ENCODE measurements around the gene ZXDC. TPM values are rescaled to one million over a fixed set of nuclear protein-coding genes. Genes with fewer than 3 reads are reported as not detected.

ZXDC gene
- total RNA-seq, 1 donor from 2014 or later: 28.1 TPM

- intact Hi-C loops (cut with micrococcal nuclease): no loop called here
These were observed 17.4 kb upstream of the ZXDC start for GRCh38 chr3:126493051-126493450.

- intact Hi-C loops (cut with micrococcal nuclease): no loop called here
These were observed 15.7 kb upstream of the ZXDC start for GRCh38 chr3:126491221-126492013.

DNA sequence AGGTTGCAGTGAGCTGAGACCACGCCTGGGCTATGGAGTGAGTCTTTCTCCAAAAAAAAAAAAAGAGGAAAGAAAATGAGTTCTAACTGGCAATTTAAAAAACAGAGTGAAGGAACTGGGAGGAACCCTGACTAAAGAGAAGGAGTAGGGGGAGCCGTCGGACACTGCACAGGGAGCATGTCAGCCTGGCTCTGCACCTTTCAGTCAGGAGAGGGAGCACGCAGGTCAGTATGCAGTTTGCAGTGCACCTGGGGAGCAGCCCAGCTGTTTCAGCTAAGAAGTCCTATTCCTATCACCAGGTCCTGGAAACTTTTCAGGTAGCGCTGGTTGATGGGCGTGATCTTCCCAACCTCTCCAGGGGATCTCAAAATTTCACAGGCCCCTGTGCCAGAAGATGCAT is 14.9 kb upstream of the ZXDC start:
- intact Hi-C loops (cut with micrococcal nuclease): no loop called here

DNA sequence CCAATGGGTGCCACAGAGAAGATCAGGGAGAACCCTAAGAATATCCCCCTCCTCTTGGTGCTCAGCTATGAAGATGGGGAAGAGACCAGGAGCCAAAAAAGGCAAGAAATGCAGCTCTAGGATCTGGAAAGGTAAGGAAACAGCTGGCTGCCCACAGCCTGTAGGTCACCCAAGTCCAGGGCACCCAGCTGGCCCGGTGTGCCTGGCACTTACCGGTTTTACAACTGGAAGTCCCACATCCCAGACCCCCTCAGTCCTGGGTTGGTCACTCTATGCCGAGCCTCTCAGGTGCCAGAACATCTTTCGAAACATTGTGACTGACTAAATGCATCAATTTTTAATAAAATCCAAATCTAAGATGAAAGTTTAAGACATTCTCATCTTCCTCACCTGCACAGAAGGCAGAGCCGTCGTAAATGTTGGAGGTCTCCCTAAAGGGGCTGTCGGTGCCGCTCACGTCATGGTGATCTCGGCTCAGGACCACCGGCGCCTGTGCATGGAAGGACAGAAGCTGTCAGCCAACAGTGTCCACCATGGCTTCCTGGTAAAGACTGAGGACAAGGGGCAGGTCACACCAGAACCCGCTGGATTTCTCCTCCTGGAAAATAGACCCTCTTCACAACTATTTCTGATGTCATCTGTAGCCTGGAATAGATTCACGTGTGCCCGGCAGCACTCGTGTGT is 13.3 kb upstream of the ZXDC start:
- intact Hi-C loops (cut with micrococcal nuclease): no loop called here

DNA sequence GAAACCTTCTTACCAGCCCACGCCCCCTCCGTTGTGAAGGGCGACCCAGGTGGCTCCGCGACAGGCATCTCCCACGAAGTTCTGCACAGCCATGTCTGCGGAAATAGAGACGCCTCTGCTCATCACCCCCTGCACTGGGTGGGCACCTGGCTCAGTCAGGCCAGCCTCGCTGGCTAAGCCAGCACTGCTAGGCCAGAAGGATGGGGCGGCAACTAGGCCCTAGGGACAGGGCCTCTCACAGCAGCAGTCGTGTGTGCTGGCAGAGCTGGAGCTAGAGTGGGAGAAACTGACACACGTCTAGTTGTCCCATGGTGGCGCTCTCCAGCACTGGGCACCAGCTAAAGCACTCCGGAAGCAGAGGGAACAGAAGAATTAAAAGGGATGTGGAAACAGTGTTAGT is 12.5 kb upstream of the ZXDC start:
- intact Hi-C loops (cut with micrococcal nuclease): no loop called here

- intact Hi-C loops (cut with micrococcal nuclease): no loop called here
These were observed 11.6 kb upstream of the ZXDC start for GRCh38 chr3:126487151-126487771.

GRCh38 chr3:126486360-126486847 is 10.7 kb upstream of the ZXDC start:
- intact Hi-C loops (cut with micrococcal nuclease): no loop called here

DNA sequence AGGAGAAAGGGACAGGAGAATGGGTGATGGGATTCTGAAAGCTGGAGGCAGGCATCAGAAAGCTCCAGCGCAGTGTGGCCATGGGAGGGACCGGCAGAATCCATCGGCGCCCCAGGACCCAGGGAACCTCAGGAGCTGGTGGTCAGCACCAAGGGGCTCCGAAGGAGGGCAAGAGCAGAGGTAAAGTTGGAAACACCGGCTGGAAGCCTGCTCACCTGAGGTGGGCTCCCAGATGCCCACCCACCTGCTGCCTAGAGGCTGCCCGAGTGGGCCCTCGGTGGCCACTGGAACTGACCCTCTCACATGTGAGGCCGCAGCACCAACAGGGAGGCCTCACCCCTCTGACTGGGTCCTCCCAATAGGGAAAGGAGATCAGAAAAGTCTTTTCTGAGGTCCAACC is 10.3 kb upstream of the ZXDC start:
- intact Hi-C loops (cut with micrococcal nuclease): no loop called here

- intact Hi-C loops (cut with micrococcal nuclease): no loop called here
These were observed 9.6 kb upstream of the ZXDC start for GRCh38 chr3:126485176-126485897.

- intact Hi-C loops (cut with micrococcal nuclease): no loop called here
These were observed 9.0 kb upstream of the ZXDC start for GRCh38 chr3:126484662-126485061.

DNA sequence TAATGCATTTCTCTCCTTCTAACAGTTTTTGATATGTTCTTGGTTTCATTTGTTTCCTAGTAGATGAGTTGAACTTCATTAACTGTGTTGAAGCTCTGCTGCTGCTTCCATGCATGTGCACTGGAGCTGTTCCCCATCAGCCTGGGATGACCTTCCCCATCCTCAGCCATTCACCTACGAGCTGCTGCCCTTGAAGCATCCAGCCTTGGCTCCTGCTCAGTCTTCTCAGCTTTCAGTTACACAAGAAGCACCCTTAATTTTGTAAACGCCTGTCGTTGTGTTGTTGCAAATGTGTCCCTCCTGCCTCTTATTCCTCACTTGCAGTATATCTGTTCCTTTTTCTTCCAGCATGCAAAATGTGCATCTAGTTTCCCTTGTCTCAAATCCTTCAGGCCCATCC is 8.5 kb upstream of the ZXDC start:
- intact Hi-C loops (cut with micrococcal nuclease): no loop called here

DNA sequence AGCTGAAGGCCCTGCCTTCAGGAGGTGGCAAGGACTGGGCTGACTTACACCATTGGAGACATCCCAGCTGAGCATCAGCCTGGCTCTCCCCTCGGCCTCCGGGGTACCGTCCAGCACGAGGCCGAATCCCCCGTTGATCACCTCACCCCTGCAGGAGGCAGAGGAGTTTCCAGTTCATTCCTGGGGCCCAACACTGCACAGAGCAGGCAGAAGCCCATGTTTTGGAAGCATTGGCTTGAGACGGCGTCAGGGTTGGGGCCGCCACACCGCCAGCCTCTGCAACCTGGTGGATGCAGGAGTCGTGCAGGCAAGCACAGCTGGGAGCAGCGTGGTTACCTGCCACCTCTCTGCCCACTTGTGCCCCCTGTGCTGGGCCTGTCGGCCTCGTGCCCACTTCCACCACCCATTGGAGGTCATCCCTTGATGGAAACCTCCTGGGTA is 7.7 kb upstream of the ZXDC start:
- intact Hi-C loops (cut with micrococcal nuclease): no loop called here

GRCh38 chr3:126482503-126483255 is 7.0 kb upstream of the ZXDC start:
- intact Hi-C loops (cut with micrococcal nuclease): no loop called here

GRCh38 chr3:126481808-126482502 is 6.3 kb upstream of the ZXDC start:
- intact Hi-C loops (cut with micrococcal nuclease): no loop called here

- intact Hi-C loops (cut with micrococcal nuclease): no loop called here
These were observed 5.2 kb upstream of the ZXDC start for GRCh38 chr3:126480861-126481260.

- intact Hi-C loops (cut with micrococcal nuclease): no loop called here
These were observed 4.5 kb upstream of the ZXDC start for GRCh38 chr3:126480206-126480605.

DNA sequence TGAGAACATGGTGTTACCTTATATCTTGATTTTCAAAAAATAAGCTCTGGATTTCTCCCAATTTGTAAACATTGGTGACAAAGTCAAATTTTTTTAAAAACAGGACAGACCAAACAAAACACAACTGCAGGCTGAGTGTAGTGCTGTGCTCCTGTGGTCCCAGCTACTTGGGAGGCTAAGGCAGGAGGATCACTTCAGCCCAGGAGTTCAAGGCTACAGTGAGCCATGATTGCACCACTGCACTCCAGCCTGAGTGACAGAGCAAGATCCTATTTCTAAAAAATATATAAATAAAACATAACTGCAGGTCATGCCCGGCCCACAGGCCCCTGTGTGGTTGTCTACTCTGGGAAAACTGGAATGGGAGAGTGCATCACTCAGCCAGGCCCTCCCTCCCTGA is 4.0 kb upstream of the ZXDC start:
- intact Hi-C loops (cut with micrococcal nuclease): loop anchor here (5.0 kb wide), 2 partner anchors 397 to 1573 kb away; partner anchors contain the start of genes SEC61A1 and SLC41A3

DNA sequence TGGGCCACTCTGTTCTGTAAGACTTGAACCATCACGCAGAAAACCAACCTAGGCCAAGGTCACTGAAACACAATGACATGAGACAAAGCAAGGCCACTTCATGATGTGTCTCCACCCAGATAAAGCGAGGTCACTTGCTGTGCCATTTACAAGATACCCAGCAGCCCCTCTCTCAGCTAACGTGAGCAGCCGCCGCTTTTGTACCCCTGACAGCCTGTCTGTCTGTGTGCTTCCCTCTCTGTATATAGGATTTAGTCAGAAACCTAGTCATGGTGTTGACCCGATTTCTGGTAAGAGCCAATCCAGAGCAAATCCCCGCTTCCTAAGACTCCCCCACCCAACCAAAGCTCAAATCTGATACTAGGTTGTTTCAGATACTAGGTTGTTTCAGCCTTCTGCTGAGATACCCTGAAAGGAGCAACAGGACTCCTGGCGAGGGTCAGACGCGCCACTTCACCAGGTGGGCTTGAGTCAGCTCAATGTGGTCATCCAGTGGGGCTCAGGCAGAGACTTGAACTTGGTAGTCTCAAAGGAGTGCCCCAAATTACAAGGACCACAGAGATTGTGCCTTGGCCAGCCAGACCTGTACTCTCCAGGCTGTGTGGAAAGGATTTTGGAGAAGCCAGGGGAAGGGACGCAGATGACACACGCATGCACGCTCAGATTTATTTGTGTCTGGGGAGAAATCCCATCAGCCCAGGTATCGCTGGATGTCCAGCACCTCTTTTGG is 3.1 kb upstream of the ZXDC start:
- intact Hi-C loops (cut with micrococcal nuclease): loop anchor here (5.0 kb wide), 2 partner anchors 396 to 1574 kb away; partner anchors contain the start of genes SEC61A1 and SLC41A3

DNA sequence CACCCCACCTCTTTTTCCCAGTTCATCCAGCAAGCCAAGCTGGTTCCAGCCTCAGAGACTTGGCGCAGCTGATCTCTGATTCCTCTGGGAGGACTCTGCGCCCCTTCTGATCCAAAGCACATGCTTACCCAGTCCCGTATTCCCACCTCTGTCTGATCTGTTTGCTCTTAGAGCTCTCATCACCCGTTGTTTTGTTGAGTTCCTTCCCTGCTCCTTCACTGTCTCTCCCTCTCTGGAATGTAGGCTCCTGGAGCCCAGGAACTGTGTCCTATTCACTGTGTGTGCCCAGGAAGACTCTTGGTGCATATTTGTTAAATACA is 1.3 kb upstream of the ZXDC start:
- intact Hi-C loops (cut with micrococcal nuclease): loop anchor here (2.0 to 5.0 kb wide), 3 partner anchors 228 to 1575 kb away; partner anchors contain the start of genes CHCHD6, SEC61A1 and SLC41A3

Data from T-helper 2 cell treated with Interferon-gamma antibody and Interleukin-4, amounts not matched to agents 100 ng/mL and 5 ng/mL, for 36 hours (primary cell).